Measurements from ENCODE around the gene ABHD8. TPM values are rescaled to one million over a fixed set of nuclear protein-coding genes. Genes with fewer than 3 reads are reported as not detected.
A peak's percentile ranks its signal among the peaks of the same experiment; 100 is the strongest.

ABHD8 gene
- total and polyA plus RNA-seq, 2 of the 13 experiments (the other 11 are each of a cell fraction or from before 2014, with no cell fraction given) = 6.3 to 7.2 TPM

DNA sequence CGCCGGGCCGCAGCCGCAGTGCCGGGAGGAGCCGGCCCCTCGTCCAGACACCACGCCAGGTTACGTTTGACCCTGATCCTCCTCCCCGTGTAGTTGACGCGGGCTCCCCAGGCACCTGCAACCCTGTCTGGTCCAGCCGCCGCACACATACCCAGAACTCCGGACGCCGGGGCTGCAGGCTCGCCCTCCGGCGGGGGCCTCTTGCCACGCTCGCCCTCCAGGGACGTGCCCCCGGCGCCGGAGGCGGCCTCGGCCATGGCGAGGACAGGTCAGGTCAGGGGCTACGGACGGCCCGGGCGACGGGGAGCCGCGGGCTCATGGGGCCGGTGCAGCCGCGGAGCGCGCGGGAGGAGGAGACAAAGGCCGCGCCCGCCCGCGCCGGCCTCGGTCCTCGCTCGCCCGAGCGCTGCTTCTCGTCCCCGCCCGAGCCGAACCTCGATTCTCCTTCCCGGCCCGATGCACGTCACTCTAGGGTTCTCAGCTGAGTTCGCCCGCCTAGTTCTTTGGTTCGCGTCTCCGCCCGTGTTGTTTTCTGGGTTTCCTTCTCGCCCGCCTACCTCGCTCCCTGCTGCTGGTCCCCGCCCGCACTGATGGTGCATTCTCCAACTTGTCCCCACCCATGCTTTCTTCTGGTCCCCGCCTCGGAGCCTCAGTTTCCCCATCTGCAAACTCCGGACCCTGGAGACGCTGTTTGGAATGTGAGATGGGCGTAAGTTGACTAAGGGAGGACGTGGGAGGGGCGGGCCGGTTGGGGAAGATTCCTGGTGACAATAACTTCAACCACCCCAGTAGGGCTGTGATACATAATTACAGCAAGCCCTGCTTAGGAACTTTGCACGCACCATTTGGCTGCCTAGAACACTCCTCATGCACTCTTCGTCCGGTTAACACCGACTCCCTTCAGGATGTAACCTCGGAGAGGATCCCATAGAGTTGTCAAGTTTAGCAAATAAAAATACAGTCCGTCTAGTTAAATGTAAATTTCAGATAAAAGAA lies 31.5 kb upstream of the ABHD8 start, which contains the start of gene ANO8 (continued):
- 0 out of 2 replicates have a peak, but pooled peaks have one; percentile 28 for TF ChIP-seq ZSCAN25 (CRISPR knock-in tag; IDR thresholded peaks at IDR 0.05)
- TF ChIP-seq ZNF615 (CRISPR knock-in tag; IDR thresholded peaks at IDR 0.05; ENCODE audit: borderline replicate concordance) = no peak
- TF ChIP-seq KIAA2018 (CRISPR knock-in tag; IDR thresholded peaks at IDR 0.05; ENCODE audit: borderline replicate concordance) = no peak
- peak; percentile 26; the same call in 1 of the 2 replicates for TF ChIP-seq ZNF350 (CRISPR knock-in tag; IDR thresholded peaks at IDR 0.05; ENCODE audit: borderline replicate concordance, low read depth)
- TF ChIP-seq HINFP (CRISPR knock-in tag; IDR thresholded peaks at IDR 0.05; ENCODE audit: low read depth) = peak; percentile 91; the same call in 1 of the 2 replicates
- no peak for TF ChIP-seq PHF5A (CRISPR knock-in tag; IDR thresholded peaks at IDR 0.05; ENCODE audit: low read depth, unreplicated experiment)
- TF ChIP-seq, protein P1, sequence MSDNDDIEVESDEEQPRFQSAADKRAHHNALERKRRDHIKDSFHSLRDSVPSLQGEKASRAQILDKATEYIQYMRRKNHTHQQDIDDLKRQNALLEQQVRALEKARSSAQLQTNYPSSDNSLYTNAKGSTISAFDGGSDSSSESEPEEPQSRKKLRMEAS (IDR thresholded peaks at IDR 0.05) = peak; percentile 86
- no peak for TF ChIP-seq SIX1 (CRISPR knock-in tag; IDR thresholded peaks at IDR 0.05; ENCODE audit: borderline replicate concordance)
- 0 out of 2 replicates have a peak, but pooled peaks have one; percentile 80 for TF ChIP-seq TOPORS (CRISPR knock-in tag; IDR thresholded peaks at IDR 0.05)
- peak; percentile 85 for TF ChIP-seq ELF3 (CRISPR knock-in tag; IDR thresholded peaks at IDR 0.05)
- TF ChIP-seq ZHX1 (CRISPR knock-in tag; IDR thresholded peaks at IDR 0.05; ENCODE audit: low read depth) = peak; percentile 19; the same call in 1 of the 2 replicates
- TF ChIP-seq, protein P2, sequence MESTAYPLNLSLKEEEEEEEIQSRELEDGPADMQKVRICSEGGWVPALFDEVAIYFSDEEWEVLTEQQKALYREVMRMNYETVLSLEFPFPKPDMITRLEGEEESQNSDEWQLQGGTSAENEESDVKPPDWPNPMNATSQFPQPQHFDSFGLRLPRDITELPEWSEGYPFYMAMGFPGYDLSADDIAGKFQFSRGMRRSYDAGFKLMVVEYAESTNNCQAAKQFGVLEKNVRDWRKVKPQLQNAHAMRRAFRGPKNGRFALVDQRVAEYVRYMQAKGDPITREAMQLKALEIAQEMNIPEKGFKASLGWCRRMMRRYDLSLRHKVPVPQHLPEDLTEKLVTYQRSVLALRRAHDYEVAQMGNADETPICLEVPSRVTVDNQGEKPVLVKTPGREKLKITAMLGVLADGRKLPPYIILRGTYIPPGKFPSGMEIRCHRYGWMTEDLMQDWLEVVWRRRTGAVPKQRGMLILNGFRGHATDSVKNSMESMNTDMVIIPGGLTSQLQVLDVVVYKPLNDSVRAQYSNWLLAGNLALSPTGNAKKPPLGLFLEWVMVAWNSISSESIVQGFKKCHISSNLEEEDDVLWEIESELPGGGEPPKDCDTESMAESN (CRISPR knock-in tag; conservative IDR thresholded peaks at IDR 0.05) = peak; percentile 91; the same call in 1 of the 2 replicates
